Stimulated activated CD8-positive, alpha-beta memory T cell treated with anti-CD3 and anti-CD28 coated beads, Interleukin-2, amount 100 ng/mL, for 1 hour (primary cell): ENCODE results near the gene ILDR2.

ENCODE experiments used
- DNase-seq, 2 donors: peaks; one replicate each; pipeline ENCODE4 v3.0.0-alpha.2; 2020; ENCODE audit warnings: low read depth in 2 of 2

ILDR2 gene

GRCh38 chr1:166924823-166925541 lies 50.4 kb downstream of the ILDR2 start:
- no peak for DNase-seq

GRCh38 chr1:166920561-166921475 lies 54.5 kb downstream of the ILDR2 start:
- DNase-seq: no peak

GRCh38 chr1:166918956-166919316 lies 56.4 kb downstream of the ILDR2 start:
- no peak for DNase-seq

GRCh38 chr1:166918088-166918955 lies 57.0 kb downstream of the ILDR2 start:
- DNase-seq: no peak

GRCh38 chr1:166915941-166916340 lies 59.4 kb downstream of the ILDR2 start:
- no peak for DNase-seq

- DNase-seq: no peak
These were observed 60.3 kb downstream of the ILDR2 start for GRCh38 chr1:166915042-166915441.

- no peak for DNase-seq
These were observed 61.2 kb downstream of the ILDR2 start for GRCh38 chr1:166914111-166914510.

GRCh38 chr1:166911624-166912023 lies 63.7 kb downstream of the ILDR2 start:
- DNase-seq: no peak

GRCh38 chr1:166910396-166910994 lies 64.8 kb downstream of the ILDR2 start:
- peak; percentile 46 to 50 for DNase-seq

GRCh38 chr1:166908942-166909341 lies 66.4 kb downstream of the ILDR2 start:
- no peak for DNase-seq

GRCh38 chr1:166907763-166908162 lies 67.6 kb downstream of the ILDR2 start:
- DNase-seq: no peak

- no peak for DNase-seq
These were observed 68.3 kb downstream of the ILDR2 start for GRCh38 chr1:166907051-166907450.

GRCh38 chr1:166906647-166907046 lies 68.7 kb downstream of the ILDR2 start:
- DNase-seq: no peak

GRCh38 chr1:166905900-166906299 lies 69.4 kb downstream of the ILDR2 start:
- no peak for DNase-seq

GRCh38 chr1:166905136-166905535 lies 70.2 kb downstream of the ILDR2 start:
- no peak for DNase-seq

GRCh38 chr1:166903232-166903631 lies 72.1 kb downstream of the ILDR2 start:
- DNase-seq: no peak

- no peak for DNase-seq
These were observed 73.1 kb downstream of the ILDR2 start for GRCh38 chr1:166902279-166902678.

GRCh38 chr1:166900987-166901386 lies 74.4 kb downstream of the ILDR2 start:
- no peak for DNase-seq

GRCh38 chr1:166899769-166900168 lies 75.6 kb downstream of the ILDR2 start:
- DNase-seq: no peak

- DNase-seq: no peak
These were observed 79.6 kb downstream of the ILDR2 start for GRCh38 chr1:166895766-166896165.

GRCh38 chr1:166889776-166890175 lies 85.6 kb downstream of the ILDR2 start:
- DNase-seq: no peak
